Hippocampal formation (tissue), 2 donors: ENCODE measurements around the gene KIRREL3.

Source experiments
- DNase-seq, 2 donors: peaks; one replicate each; lab custom pipeline; 2025; lab: John Stamatoyannopoulos, UW

KIRREL3 gene

GRCh38 chr11:126601550-126602215 lies 398.9 kb downstream of the KIRREL3 start:
- no peak for DNase-seq

GRCh38 chr11:126601136-126601535 lies 399.4 kb downstream of the KIRREL3 start:
- no peak for DNase-seq

GRCh38 chr11:126599217-126599897 lies 401.2 kb downstream of the KIRREL3 start:
- no peak for DNase-seq

GRCh38 chr11:126598344-126599216 lies 402.0 kb downstream of the KIRREL3 start:
- DNase-seq, result no peak

- DNase-seq, result no peak
These were observed 403.5 kb downstream of the KIRREL3 start for GRCh38 chr11:126597041-126597440.

- no peak for DNase-seq
These were observed 404.1 kb downstream of the KIRREL3 start for GRCh38 chr11:126596474-126596873.

GRCh38 chr11:126595560-126595959 lies 405.0 kb downstream of the KIRREL3 start:
- no peak for DNase-seq

- DNase-seq, result no peak
These were observed 405.6 kb downstream of the KIRREL3 start for GRCh38 chr11:126594921-126595367.

GRCh38 chr11:126592496-126593410 lies 407.8 kb downstream of the KIRREL3 start:
- no peak for DNase-seq

- no peak for DNase-seq
These were observed 408.5 kb downstream of the KIRREL3 start for GRCh38 chr11:126591966-126592489.

- no peak for DNase-seq
These were observed 411.1 kb downstream of the KIRREL3 start for GRCh38 chr11:126589492-126589803.

GRCh38 chr11:126588630-126589491 lies 411.7 kb downstream of the KIRREL3 start:
- no peak for DNase-seq

GRCh38 chr11:126587541-126587940 lies 413.0 kb downstream of the KIRREL3 start:
- DNase-seq, result no peak

GRCh38 chr11:126585774-126586491 lies 414.6 kb downstream of the KIRREL3 start:
- DNase-seq, result no peak

- no peak for DNase-seq
These were observed 415.2 kb downstream of the KIRREL3 start for GRCh38 chr11:126585388-126585773.

GRCh38 chr11:126583594-126584427 lies 416.8 kb downstream of the KIRREL3 start:
- DNase-seq, result no peak

- no peak for DNase-seq
These were observed 417.5 kb downstream of the KIRREL3 start for GRCh38 chr11:126583101-126583500.

GRCh38 chr11:126581871-126582648 lies 418.5 kb downstream of the KIRREL3 start:
- DNase-seq, result no peak
